OCI-LY1 (cell line): ENCODE data around the gene IGFBP5.

Experiments used
- H2AFZ ChIP-seq: fragments of 200-600 bp; sonication (generic), shearing (Covaris generic); 2 replicates; pipeline ENCODE4 v1.6.0; 2014; ENCODE audit warnings: antibody characterized with exemption, mild to moderate bottlenecking, low read length
- H3F3A ChIP-seq: fragments of 200-600 bp; sonication (generic), shearing (Covaris generic); 2 replicates; pipeline ENCODE4 v1.6.0; 2014; ENCODE audit warnings: mild to moderate bottlenecking, antibody characterized with exemption, low read length, moderate library complexity; ENCODE audit not compliant: insufficient read depth
- H3K27ac ChIP-seq: fragments of 200-600 bp; sonication (generic); 2 replicates; pipeline ENCODE4 v1.5.1; 2014; ENCODE audit warnings: low read length, mixed run types, mild to moderate bottlenecking, low read depth; ENCODE audit not compliant: poor library complexity, severe bottlenecking
- H3K27me3 ChIP-seq: fragments of 200-600 bp; sonication (generic); 2 replicates; pipeline ENCODE4 v1.6.0; 2014; ENCODE audit warnings: antibody characterized with exemption, mild to moderate bottlenecking, low read length, moderate library complexity; ENCODE audit not compliant: insufficient read depth
- H3K36me3 ChIP-seq: fragments of 200-600 bp; sonication (generic); 2 replicates; pipeline ENCODE4 v1.6.1; 2014; ENCODE audit warnings: mild to moderate bottlenecking, antibody characterized with exemption, low read length, moderate library complexity, mixed read lengths; ENCODE audit not compliant: insufficient read depth
- H3K4me1 ChIP-seq: fragments of 200-600 bp; sonication (generic); 2 replicates; pipeline ENCODE4 v1.5.1; 2014; ENCODE audit warnings: mild to moderate bottlenecking, low read length, moderate library complexity; ENCODE audit not compliant: insufficient read depth, severe bottlenecking
- H3K4me2 ChIP-seq: fragments of 200-600 bp; sonication (generic), shearing (Covaris generic); 2 replicates; pipeline ENCODE4 v1.6.1; 2014; ENCODE audit warnings: low read length
- H3K4me3 ChIP-seq: fragments of 200-600 bp; sonication (generic); 2 replicates; pipeline ENCODE4 v1.5.1; 2014; ENCODE audit warnings: low read length, low read depth, mild to moderate bottlenecking, mixed read lengths; ENCODE audit not compliant: poor library complexity, severe bottlenecking
- H3K79me2 ChIP-seq: fragments of 200-600 bp; shearing (Covaris generic); 2 replicates; pipeline ENCODE4 v1.6.1; 2016; ENCODE audit warnings: mixed run types, low read length, mixed read lengths; ENCODE audit not compliant: insufficient read depth
- H3K9ac ChIP-seq: fragments of 200-600 bp; sonication (generic), shearing (Covaris generic); 2 replicates; pipeline ENCODE4 v1.6.1; 2014; ENCODE audit warnings: mild to moderate bottlenecking, low read length, mixed read lengths
- H3K9me2 ChIP-seq: fragments of 200-600 bp; sonication (generic), shearing (Covaris generic); 2 replicates; pipeline ENCODE4 v1.6.1; 2014; ENCODE audit warnings: low read depth, mild to moderate bottlenecking, low read length, mixed read lengths
- H3K9me3 ChIP-seq: fragments of 200-600 bp; shearing (Covaris generic); 2 replicates; pipeline ENCODE4 v1.6.1; 2014; ENCODE audit warnings: low read length, mixed read lengths
- H4K20me1 ChIP-seq: fragments of 200-600 bp; sonication (generic), shearing (Covaris generic); 2 replicates; pipeline ENCODE4 v1.6.0; 2016; ENCODE audit warnings: mild to moderate bottlenecking, low read length; ENCODE audit not compliant: insufficient read depth
- CTCF ChIP-seq: fragments of 200-600 bp; sonication (generic), shearing (Covaris generic); IDR thresholded peaks from 2 replicates; pipeline ENCODE4 v1.5.1; 2017; ENCODE audit warnings: mild to moderate bottlenecking, antibody characterized with exemption, low read length, moderate library complexity, mixed read lengths
- EZH2 ChIP-seq: fragments of 200-600 bp; sonication (generic), shearing (Covaris generic); IDR thresholded peaks from 2 replicates; pipeline ENCODE4 v1.8.0; 2017; ENCODE audit warnings: borderline replicate concordance, mixed run types, mild to moderate bottlenecking, antibody characterized with exemption, low read length, moderate library complexity, mixed read lengths

Gene IGFBP5

GRCh38 chr2:216651351-216651881 lies 43.9 kb downstream of the IGFBP5 start:
- Histone ChIP-seq H3K4me2 (no peak overlapping the region), H3K9ac (no peak overlapping the region), H3K79me2 (no peaks in the 10 kb centered on the region), H3K36me3 (no peaks in the 10 kb centered on the region), H3K9me3 (0 out of 2 replicates have a peak, but pooled peaks cover 2% of the 10 kb centered on the region), H3K4me1 (no peaks in the 10 kb centered on the region), H3K9me2 (no peaks in the 10 kb centered on the region), H3F3A (no peaks in the 10 kb centered on the region), H3K27me3 (no peaks in the 10 kb centered on the region), H4K20me1 (no peaks in the 10 kb centered on the region), H2AFZ (no peak overlapping the region), H3K27ac (no peak overlapping the region), H3K4me3 (no peak overlapping the region)
- TF ChIP-seq EZH2, result no peak
- no peak for TF ChIP-seq CTCF

- H3F3A ChIP-seq, result no peaks in the 10 kb centered on the region
- H3K79me2 ChIP-seq, result no peaks in the 10 kb centered on the region
- H3K4me1 ChIP-seq, result no peaks in the 10 kb centered on the region
- no peaks in the 10 kb centered on the region for H3K36me3 ChIP-seq
- no peaks in the 10 kb centered on the region for H3K27me3 ChIP-seq
- TF ChIP-seq EZH2 (no peak), CTCF (no peak)
- H3K4me2 ChIP-seq, result no peak overlapping the region
- H4K20me1 ChIP-seq, result no peaks in the 10 kb centered on the region
- 0 out of 2 replicates have a peak, but pooled peaks cover 2% of the 10 kb centered on the region for H3K9me3 ChIP-seq
- H2AFZ ChIP-seq, result no peak overlapping the region
- H3K9ac ChIP-seq, result no peak overlapping the region
- H3K9me2 ChIP-seq, result no peaks in the 10 kb centered on the region
- H3K27ac ChIP-seq, result no peak overlapping the region
- no peak overlapping the region for H3K4me3 ChIP-seq
Measured at GRCh38 chr2:216650626-216651257, 44.6 kb downstream of the IGFBP5 start.

DNA sequence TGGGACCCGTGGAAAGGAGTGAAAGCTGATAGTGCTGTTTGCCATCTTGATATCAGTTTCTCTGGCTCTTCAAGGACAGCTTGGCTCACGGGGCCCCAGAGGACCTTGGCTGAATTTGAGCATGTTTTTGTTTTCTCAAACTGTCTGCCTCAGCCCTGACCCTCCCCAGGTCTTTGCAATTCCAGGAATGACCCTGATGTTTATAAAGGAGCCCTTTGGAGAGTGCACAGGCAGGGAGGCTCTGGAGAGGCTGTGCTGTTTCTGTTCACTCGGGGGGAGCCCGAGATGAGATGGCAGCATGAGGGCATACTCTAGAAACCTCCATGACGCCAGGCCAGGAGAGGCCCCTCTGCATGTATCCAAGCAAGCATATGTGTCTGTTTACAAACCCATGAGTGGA lies 45.8 kb downstream of the IGFBP5 start:
- Histone ChIP-seq H3K27me3 (no peaks in the 10 kb centered on the region), H3K4me3 (no peak overlapping the region), H3K4me1 (no peaks in the 10 kb centered on the region), H3K9ac (no peak overlapping the region), H3F3A (no peaks in the 10 kb centered on the region), H3K4me2 (no peak overlapping the region), H4K20me1 (no peaks in the 10 kb centered on the region), H3K9me2 (no peaks in the 10 kb centered on the region), H2AFZ (no peak overlapping the region), H3K79me2 (no peaks in the 10 kb centered on the region), H3K27ac (no peak overlapping the region), H3K36me3 (no peaks in the 10 kb centered on the region), H3K9me3 (0 out of 2 replicates have a peak, but pooled peaks cover 2% of the 10 kb centered on the region)
- TF ChIP-seq EZH2 (no peak), CTCF (no peak)
